Measurements from ENCODE around the gene FAM120C.

FAM120C gene

DNA sequence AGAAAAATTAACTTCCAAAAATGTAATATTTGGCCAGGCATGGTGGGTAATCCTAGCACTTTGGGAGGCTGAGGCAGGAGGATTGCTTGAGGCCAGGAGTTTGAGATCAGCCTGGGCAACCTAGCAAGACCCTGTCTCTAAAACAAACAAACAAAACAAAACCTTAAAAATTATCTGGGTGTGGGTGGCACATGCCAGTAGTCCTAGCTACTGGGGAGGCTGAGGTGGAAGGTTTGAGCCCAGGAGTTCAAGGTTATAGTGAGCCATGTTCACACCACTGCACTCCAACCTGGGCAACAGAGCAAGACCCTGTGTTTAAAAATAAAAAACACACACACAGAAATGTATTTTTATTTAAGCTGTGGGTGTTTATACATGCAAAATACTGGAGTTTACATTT, 12.0 kb downstream of the FAM120C start:
- no peak for DNase-seq (ENCODE audit: low read depth)

DNA sequence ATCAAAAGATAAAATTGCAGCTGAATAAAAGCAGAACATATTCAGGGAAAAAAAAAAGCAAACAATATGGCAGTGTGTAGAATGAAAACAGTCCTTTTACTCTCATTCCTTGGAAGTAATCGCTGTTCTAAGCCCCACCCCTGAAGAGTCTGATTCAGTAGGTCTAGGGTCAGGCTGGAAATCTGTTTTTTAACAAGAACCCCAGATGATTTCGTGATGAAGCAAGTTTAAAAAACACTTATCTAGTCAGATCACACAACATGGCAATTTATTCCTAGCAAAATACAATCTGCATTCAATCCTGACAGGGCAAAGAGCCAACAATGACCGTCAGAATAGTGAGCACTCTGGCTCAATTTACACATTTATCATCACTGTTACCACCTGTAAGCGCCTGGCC, 16.1 kb downstream of the FAM120C start:
- DNase-seq (ENCODE audit: low read depth) = no peak

DNA sequence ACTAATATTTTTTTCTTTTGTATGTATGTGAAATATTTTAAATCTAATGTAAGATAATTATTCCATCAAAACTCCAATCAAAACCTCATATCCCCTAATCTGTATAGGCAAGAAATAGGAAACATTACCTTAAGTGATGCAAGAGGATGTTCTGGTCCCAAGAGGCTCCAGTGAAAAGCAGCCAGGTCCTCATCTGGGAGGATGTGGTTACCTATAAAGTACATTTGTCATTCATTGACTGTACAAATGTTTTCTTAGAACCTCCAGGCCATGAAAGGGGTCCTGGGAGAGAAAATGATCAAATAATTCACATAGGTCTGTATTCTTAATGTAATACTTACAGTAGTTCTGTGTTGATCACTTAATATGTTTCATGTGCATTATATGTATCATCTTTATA, 25.5 kb downstream of the FAM120C start:
- DNase-seq (ENCODE audit: low read depth) = no peak

DNA sequence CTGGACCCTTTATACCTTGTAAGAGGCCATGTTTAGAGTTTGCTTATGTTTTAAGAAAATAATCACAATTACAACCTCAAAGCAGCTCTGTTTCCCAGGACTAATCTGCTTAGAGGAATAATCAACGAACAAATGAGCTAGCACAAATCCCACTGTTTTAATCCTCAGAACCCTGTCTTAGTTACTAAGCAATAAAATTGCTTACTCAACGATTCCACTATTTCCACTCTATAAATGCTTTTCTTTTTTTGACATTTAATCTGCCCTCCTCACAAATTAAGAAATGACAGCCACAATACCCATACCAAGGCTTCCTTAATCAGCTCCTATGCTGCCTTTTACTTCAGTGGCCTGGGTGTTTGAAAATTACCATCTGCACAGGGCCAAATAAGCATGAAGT, 48.8 kb downstream of the FAM120C start:
- DNase-seq (ENCODE audit: low read depth) = no peak

DNA sequence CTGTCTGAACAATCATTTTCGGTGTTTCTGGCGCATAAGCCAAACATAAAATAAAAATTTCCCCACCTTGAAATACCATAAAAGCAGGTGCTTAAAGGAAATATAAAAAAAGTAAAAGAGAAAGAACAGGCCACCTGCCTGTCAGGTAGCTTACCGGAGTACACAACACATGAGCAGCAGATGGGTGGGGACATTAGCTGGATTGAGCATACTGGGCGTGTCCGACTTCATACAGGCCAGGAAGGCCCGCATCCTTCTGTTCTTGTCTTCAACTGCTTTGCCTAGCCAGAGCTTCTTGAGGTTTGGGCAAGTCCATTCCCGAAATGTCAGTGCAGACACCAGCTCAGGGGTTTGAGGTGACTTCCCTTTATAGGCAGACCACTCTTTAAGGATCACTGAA, 66.7 kb downstream of the FAM120C start:
- DNase-seq (ENCODE audit: low read depth) = no peak

DNA sequence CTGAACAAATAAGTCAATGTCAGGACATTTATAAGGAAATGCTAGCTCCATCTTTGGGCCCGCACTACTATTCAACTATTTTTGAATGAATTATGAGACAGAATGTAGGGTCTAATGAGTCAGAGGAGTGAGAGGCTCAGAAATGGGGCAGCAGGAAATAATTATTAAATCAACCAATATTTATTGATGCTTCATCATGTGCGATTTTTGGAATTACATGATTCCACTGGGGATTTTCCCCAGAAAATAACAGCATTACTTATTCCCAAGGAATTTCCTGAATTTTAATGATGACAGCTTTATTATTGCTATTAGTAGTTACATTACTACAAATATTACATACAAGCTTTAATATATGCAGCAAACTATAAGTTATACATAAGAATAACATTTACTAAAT, 89.5 kb downstream of the FAM120C start:
- no peak for DNase-seq (ENCODE audit: low read depth)

DNA sequence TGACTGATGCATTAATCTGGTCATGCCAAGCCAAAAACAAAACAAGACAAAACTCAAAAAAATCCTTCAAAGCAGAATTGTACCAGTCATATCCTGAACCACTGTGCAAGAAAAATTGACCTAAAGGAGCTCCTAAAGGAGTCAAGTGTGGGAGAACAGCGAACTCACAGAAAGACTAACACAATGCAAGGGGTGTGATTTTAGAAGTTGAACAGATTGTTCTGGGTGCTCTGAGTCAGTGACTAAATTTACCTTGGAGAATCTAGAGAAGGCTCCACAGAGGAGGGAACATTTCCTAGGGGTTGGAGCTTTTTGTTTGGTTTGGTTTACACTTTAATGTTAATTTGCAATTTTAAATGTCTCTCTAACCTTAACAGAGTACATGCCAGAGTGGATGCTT, 89.9 kb downstream of the FAM120C start:
- DNase-seq (ENCODE audit: low read depth) = no peak

DNA sequence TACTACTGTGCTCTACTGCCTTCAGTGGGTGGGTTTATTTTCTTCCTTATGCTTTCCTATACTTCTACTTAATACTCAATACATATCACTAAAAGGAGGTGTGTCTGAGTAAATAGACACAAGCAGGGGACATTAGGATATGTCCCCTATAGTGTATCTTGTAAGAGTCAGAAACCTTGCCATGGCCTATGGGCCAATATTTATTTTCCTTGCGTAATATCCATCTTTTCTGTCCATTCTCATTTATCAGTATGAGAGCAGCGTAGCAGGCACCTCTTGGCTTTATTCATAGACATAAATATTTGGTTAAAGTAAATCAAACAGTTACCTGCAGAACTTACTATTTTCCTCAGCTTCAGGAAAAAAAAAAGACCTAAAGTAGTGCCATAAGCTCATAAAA, 92.2 kb downstream of the FAM120C start:
- no peak for DNase-seq (ENCODE audit: low read depth)

DNA sequence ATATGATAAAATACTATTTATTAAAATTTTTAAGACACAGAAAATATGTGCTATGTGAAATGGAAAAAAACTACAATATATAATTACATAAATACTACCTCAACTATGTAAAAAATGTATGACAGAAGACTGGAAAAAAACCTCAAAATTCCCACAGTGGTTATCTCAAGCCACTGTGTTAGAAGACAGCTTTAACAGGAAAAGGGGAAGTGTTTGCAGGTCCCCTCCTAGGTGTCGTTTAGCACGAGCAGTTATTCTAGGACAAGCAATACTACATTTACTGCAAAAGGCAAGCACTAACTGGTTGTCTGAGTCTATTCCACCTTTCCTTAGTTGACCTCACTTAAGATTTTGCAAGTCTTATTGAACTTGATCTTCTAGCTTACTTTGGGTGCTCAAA, 93.9 kb downstream of the FAM120C start:
- DNase-seq (ENCODE audit: low read depth) = no peak

DNA sequence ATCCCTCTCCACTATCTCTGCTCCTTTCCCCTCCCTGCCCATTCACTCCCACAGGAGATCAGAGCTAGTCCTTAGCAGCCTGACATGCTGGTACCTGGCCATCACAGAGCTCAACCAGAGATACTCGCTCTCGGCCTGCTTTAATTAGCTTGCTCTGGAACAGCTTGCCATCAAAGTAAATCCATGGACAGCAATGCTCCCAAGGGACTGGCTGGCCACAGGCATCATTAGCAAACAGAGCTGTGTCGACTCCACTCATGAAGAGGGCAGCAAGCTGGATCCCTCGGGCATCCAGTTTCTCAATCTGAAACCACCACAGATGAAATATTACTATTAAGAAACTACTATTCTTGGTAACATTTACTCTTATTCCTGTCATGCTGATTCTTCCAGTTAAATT, 95.4 kb downstream of the FAM120C start:
- DNase-seq (ENCODE audit: low read depth) = no peak

DNA sequence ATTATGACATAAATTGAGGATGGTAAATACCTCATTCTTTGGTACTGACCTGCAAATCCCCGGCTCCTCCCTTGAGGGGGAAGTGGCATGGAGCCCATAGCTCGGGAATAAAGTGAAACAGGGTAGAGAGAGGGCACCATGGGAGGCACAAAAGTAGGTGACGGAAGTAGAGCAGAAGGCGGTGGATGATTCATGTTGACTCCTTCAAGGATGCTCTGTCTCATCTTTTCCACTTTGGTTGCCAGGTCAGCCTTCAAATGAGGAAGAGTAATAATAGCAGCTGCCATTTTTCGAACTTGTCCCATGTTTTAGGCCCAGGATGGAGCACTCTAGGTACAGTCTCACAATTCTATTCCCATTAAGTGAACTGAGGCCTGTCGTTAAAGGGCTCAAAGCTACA, 97.4 kb downstream of the FAM120C start:
- DNase-seq (ENCODE audit: low read depth) = no peak

DNA sequence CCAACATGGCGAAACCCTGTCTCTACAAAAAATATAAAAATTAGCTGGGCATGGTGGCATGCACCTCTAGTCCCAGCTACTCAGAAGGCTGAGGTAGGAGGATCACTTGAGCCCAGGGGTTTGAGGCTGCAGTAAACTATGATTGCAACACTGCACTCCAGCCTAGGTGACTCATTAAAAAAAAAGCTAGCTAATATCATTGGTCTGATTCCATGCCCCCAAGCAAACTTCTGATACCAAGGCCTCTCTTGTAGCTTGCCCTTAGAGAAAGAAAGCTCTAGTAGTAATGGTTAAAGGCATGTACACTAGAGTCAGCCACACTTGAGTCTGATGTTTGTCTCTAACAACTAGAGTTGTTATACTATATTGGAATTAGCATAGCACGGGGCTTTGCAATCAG, 106.2 kb downstream of the FAM120C start:
- DNase-seq (ENCODE audit: low read depth) = no peak

DNA sequence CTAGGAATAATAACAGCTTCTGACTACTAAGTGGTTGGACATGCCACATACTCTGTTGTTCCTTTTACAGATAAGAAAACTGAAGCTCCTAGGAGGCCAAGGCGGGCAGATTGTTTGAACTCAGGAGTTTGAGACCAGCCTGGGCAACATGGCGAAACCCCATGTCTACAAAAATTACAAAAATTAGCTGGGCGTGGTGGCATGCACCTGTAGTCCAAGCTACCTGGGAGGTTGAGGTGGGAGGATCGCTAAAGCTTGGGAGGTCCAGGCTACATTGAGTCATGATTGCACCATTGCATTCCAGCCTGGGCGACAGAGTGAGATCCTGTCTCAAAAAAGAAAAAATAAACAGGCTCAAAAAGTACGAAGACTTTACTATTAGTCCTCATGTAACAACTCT, 108.2 kb downstream of the FAM120C start:
- no peak for DNase-seq (ENCODE audit: low read depth)

DNA sequence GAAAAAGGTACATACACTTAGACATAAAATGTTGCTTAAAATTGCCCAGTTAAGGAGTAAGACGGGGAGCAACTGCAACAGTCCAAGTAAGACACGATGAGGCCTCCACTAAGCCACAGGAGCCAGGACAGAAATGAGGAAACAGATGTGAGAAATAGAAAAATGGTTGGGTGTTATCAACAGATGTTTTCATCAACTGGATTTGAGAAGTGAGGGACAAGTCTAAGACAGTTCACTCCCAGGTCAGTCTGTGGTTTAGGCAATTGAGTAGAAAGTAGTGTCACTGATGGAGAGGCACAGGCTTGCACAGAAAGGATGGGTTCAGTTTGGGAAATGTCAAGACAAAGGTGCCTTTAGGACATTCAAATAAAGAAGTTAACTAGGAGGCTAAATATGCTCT, 115.3 kb downstream of the FAM120C start:
- DNase-seq (ENCODE audit: low read depth) = no peak

DNA sequence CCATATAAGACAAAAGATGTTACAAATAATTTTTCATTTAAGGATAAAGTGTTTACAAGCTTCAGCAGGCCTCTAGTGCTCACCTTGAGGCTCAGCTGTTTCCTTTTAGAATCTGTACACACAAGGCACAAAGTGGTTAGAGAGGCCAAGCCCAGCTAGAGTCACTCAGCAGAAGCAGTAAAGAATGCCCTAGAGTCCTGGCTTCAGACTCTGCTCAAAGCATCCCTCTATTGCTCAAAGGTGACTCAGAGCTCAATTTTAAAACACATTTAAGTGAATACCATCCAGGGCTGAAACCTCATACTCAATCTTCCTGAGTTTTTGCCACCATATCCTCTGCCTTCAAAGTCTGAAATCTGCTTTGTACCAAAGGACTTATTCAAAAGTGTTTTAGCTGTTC, 116.2 kb downstream of the FAM120C start:
- DNase-seq (ENCODE audit: low read depth) = no peak

DNA sequence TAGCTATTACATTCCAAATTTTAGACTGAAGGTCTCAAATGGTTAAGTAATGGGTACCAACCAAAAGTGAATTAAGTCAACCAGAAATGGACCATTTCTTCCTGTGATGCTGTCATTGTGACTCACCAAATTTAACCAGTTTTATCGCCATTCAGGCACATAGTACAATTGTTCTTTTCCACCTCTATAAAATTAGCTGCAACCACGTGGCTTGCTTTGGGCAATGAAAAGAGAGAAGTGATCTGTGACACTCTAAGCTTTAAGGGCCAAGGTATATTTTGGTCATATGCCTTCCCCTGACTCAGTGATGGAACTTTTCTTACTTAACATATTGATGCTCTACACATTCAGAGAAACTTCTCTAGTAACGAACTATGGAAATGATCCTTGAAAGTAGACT, 118.5 kb downstream of the FAM120C start:
- no peak for DNase-seq (ENCODE audit: low read depth)

DNA sequence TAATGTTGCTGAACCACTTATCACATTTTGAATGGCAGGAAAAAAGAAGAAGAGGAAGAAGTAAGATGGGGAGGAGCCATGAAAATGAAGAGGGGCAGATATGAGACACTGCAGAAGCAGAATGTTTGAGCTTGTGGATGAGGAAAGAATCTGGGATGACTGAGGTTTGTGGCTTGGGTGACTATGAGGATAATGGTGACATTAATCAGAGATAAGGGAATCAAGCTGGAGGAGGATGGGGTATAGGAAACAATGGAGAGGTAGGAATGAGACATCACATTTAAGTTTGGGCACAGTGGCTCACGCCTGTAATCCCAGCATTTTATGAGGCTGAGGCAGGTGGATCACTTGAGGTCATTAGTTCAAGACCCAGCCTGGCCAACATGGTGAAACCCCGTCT, 119.7 kb downstream of the FAM120C start:
- DNase-seq (ENCODE audit: low read depth) = no peak

DNA sequence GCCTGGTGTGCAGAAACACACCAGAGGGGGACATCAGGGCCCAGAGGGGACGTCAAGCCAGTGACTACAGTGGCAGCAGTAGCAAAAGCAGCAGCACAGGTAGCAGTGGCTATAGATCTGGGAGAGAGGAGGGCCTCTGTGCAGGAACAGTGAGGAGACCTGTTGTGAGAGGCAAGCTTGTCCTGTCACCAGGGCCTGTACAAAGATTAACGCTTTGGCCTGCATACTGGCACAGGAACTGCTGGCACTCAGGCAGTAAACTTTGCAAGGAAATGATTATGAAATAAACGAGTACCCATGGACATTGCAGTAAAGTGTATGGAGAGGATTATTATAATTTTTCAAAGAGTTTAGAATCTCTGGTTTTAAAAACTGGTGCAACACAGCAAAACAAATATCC, 133.3 kb downstream of the FAM120C start:
- DNase-seq (ENCODE audit: low read depth) = no peak

DNA sequence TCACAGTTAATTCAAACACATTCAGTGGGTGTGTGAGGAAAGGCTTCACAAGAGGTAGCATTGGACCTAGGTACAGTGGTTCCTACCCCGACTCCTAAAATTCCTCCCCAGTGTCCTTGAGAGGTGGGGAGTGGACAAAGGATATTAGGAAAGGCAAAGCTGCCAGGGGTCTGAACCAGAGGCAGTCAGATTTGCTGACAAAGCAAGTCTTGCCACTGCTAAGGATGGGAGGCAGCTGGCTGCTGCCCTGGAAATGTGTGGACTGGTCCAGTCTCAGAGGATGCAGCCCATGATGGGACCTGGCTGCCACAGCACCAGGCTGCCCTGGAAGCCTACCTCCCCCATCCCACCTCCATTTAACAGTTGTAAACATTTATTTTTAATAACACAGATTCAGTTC, 134.6 kb downstream of the FAM120C start:
- DNase-seq (ENCODE audit: low read depth) = no peak

DNA sequence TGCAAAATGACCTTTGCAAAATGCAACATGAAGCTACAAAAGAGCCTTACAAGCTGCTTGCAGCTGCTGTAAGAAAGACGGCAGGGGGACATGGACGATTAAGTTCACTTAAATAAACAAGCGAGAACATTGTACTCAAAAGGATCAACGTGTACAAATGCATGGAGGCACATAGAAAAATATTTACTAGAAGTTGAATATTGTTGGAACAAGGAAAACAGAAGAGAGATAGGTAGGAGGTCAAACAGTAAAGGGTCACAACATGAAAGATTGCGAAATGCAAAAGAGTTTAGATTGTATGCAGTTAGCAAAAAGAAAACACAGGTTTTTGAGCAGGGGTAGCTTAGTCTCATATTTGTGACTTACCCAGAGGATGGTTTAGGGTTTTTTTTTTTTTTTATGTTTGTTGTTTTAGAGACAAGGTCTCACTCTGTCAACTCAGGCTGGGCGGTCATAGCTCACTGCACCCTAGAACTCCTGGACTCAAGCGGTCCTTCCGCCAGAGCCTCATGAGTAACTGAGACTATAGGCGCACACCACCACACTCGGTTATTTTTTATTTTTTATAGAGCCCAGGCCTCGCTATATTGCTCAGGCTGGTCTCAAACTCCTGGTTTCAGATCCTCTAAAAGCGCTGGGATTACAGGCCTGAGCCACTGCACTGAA, 137.4 kb downstream of the FAM120C start:
- DNase-seq (ENCODE audit: low read depth) = no peak

DNA sequence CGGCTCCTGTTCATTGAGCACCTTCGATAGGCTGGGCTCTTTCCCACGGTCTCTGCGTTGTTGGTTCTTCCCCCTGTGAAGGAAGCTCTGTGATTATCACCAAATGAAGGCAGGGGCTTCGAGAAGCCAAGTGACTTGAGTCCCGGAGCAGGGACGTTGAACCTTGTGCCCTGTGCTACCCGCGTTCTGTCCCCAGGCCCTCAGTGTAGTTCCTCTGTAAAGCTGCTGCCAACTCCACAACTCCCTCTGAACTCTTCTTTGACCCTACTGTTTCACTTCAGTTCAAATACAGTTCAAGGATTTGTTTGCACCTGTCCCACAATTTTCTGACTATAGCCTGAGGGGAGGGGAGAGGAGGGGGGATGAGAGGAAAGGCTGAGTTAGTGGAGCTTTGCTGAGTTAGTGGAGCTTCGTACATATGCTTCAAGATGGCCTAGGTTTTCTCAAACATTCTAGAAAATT, 138.1 kb downstream of the FAM120C start:
- DNase-seq (ENCODE audit: low read depth) = no peak

DNA sequence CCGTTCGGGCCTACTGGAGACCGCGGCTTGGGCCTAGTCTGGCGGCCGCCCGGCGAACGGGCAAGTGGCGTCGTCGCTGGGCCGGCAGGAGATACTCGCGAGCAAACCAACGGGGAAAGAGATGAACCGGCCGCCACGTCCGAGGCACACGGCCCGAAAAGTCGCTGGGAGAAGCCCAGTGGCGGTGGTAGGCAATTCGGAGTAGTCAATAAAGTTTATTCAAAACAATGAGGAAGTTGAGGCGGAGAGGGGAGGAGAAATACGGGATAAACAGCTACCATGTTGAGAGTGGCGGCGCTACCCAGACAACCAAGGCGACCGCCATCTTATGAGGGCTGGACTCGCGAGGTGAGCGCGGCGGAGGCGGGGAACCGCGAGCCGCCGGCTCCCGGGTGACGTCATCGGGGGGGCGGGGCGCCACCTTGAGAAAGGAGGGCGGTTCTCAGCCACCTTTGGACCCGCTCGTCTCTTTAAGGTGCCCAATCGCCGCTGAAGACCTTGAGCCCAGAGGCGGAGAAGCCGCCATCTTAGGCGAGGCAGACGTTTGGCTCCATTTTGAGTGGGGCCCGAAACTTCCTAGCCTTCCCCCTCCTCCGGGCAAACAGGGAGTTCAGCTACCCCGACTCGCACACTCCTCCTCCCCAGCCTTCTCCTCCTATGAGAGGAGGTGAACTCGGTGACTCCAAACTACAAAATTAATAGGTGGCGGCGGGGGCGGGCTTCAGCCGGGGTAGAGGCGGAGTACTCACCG, 138.8 kb downstream of the FAM120C start, which contains the start of gene PHF8:
TSS of gene PHF8 (minus strand) at position 348 of the 751 bp plus-strand sequence. CDS start 1,745 bp downstream, outside the sequence.
- DNase-seq (ENCODE audit: low read depth) = peak; percentile 87

DNA sequence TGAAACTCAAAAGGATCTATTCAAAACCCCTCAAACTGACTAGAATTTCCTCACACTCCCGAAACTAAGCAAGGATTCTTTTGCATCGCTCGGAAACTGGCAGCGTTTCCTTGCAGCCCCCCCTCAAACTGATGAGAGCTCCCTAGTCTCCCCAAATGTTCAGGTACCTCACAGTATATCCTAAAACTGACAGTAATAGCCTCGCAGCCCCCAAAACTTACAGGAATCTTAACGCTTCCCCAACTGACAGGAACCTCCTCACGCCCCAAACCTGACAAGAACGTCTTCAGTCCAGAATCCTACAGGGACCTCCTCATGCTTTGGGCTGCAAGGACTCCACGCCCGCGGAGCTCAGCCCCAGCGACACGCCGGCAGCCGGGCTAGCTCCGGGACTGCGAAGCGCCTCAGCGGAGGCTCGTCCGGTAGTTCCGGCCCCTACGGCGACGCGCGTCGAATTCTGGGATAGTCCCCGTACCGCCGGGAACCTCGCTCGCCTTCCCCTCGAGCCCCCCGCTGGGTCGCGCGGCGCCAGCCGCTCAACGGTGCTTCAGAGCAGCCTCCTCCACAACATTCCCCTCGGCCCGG, 139.4 kb downstream of the FAM120C start:
- no peak for DNase-seq (ENCODE audit: low read depth)

Measured in stimulated activated CD8-positive, alpha-beta memory T cell treated with anti-CD3 and anti-CD28 coated beads, Interleukin-7, amount 100 ng/mL, for 24 hours (primary cell).